ENCODE data around the gene WFIKKN2.

The WFIKKN2 gene

DNA sequence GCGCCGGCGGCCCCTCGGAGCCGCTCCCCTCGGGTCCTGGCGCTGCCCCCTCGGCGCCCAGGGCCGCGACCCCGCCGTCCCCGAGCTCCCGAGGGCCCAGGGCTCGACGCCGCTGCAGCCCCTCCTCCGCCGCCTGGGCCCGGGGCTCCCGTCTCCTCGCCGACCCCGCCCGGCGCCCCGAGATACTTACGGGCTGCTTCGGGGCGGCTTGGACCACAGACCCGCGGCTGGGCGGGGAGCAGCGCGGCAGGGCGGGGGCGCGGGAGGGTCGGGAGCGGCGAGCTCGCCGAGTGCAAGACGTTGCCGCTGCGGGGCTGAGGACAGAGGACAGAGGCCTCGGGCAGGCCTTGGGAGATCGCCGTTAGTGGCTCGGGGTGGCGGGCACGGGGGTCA is 30.5 kb downstream of the WFIKKN2 start (continued):
- 0 out of 2 replicates have a peak, but pooled peaks have one; percentile 68 for TF ChIP-seq ZNF148 (tag by site-specific recombination; IDR thresholded peaks at IDR 0.05; ENCODE audit: borderline replicate concordance)
- TF ChIP-seq ZNF692 (tag by site-specific recombination; IDR thresholded peaks at IDR 0.05) = peak; percentile 56; the same call in 1 of the 2 replicates
- no peak for TF ChIP-seq ZNF169 (tag by site-specific recombination; IDR thresholded peaks at IDR 0.05)
- TF ChIP-seq ZNF585B (tag by site-specific recombination; IDR thresholded peaks at IDR 0.05) = no peak
- no peak for TF ChIP-seq ZNF266 (tag by site-specific recombination; IDR thresholded peaks at IDR 0.05; ENCODE audit: low read depth)
- TF ChIP-seq ZNF391 (tag by site-specific recombination; IDR thresholded peaks at IDR 0.05; ENCODE audit: borderline replicate concordance, low read depth) = 0 out of 2 replicates have a peak, but pooled peaks have one; percentile 92
- TF ChIP-seq ZNF501 (tag by site-specific recombination; IDR thresholded peaks at IDR 0.05) = peak; percentile 23; the same call in 1 of the 2 replicates
- no peak for TF ChIP-seq ZNF530 (tag by site-specific recombination; IDR thresholded peaks at IDR 0.05; ENCODE audit: low read depth)
- TF ChIP-seq ZNF837 (tag by site-specific recombination; IDR thresholded peaks at IDR 0.05) = 0 out of 2 replicates have a peak, but pooled peaks have one; percentile 74
- no peak for TF ChIP-seq ZFP41 (tag by site-specific recombination; IDR thresholded peaks at IDR 0.05; ENCODE audit: borderline replicate concordance)
- TF ChIP-seq ZNF549 (tag by site-specific recombination; IDR thresholded peaks at IDR 0.05) = no peak

- peaks cover 33% of the 10 kb centered on the region for H3K4me1 ChIP-seq (ENCODE audit: control insufficient read depth, insufficient read depth, low read length)
- peak within 1 kb of the TSS; percentile 99 for H3K27ac ChIP-seq (ENCODE audit: extremely low read depth, low read depth, low read length)
- POLR2A ChIA-PET = interaction anchor here (0.5 to 4.0 kb wide), 69 partner anchors 8 to 688 kb away, joined by 3 to 106 read pairs (median 5); partner anchors contain the start of genes CACNA1G, LRRC59, LUC7L3 and NME1
- peaks cover 19 to 23% of the 10 kb centered on the region in 2 experiments for H3K36me3 ChIP-seq (ENCODE audit: control insufficient read depth in 2 of 2, insufficient read depth in 1 of 2, low read length in 2 of 2)
- CTCF ChIA-PET = interaction anchor here (0.7 to 5.7 kb wide), 6 partner anchors 14 to 94 kb away, joined by 3 to 35 read pairs (median 8); no protein-coding TSS in a partner anchor
- H3K9me3 ChIP-seq (ENCODE audit: control insufficient read depth, insufficient read depth, low read depth, low read length) = no peaks in the 10 kb centered on the region
- peak within 1 kb of the TSS; percentile 86 for H3K4me3 ChIP-seq (ENCODE audit: low read depth, low read length)
- TF ChIP-seq GFI1B (tag by site-specific recombination; IDR thresholded peaks at IDR 0.05) (no peak), TCF7L2 (IDR thresholded peaks at IDR 0.05; ENCODE audit: borderline replicate concordance, low read depth, low read length) (no peak), PBX3 (CRISPR knock-in tag; IDR thresholded peaks at IDR 0.05) (peak; percentile 67; the same call in 1 of the 2 replicates), ZFP69B (tag by site-specific recombination; IDR thresholded peaks at IDR 0.05) (peak; percentile 38), ZBTB21 (tag by site-specific recombination; IDR thresholded peaks at IDR 0.05) (peak; percentile 60), IKZF3 (tag by site-specific recombination; IDR thresholded peaks at IDR 0.05) (peak; percentile 64), ZNF48 (tag by site-specific recombination; IDR thresholded peaks at IDR 0.05) (no peak), ZNF645 (tag by site-specific recombination; IDR thresholded peaks at IDR 0.05) (0 out of 2 replicates have a peak, but pooled peaks have one; percentile 25), KLF16 (tag by site-specific recombination; IDR thresholded peaks at IDR 0.05) (peak; percentile 15), ZBTB8A (tag by site-specific recombination; IDR thresholded peaks at IDR 0.05) (peak; percentile 99), REPIN1 (tag by site-specific recombination; IDR thresholded peaks at IDR 0.05; ENCODE audit: low read depth) (no peak), ZBTB17 (tag by site-specific recombination; IDR thresholded peaks at IDR 0.05) (peak; percentile 82)
- TF ChIP-seq, protein P1, sequence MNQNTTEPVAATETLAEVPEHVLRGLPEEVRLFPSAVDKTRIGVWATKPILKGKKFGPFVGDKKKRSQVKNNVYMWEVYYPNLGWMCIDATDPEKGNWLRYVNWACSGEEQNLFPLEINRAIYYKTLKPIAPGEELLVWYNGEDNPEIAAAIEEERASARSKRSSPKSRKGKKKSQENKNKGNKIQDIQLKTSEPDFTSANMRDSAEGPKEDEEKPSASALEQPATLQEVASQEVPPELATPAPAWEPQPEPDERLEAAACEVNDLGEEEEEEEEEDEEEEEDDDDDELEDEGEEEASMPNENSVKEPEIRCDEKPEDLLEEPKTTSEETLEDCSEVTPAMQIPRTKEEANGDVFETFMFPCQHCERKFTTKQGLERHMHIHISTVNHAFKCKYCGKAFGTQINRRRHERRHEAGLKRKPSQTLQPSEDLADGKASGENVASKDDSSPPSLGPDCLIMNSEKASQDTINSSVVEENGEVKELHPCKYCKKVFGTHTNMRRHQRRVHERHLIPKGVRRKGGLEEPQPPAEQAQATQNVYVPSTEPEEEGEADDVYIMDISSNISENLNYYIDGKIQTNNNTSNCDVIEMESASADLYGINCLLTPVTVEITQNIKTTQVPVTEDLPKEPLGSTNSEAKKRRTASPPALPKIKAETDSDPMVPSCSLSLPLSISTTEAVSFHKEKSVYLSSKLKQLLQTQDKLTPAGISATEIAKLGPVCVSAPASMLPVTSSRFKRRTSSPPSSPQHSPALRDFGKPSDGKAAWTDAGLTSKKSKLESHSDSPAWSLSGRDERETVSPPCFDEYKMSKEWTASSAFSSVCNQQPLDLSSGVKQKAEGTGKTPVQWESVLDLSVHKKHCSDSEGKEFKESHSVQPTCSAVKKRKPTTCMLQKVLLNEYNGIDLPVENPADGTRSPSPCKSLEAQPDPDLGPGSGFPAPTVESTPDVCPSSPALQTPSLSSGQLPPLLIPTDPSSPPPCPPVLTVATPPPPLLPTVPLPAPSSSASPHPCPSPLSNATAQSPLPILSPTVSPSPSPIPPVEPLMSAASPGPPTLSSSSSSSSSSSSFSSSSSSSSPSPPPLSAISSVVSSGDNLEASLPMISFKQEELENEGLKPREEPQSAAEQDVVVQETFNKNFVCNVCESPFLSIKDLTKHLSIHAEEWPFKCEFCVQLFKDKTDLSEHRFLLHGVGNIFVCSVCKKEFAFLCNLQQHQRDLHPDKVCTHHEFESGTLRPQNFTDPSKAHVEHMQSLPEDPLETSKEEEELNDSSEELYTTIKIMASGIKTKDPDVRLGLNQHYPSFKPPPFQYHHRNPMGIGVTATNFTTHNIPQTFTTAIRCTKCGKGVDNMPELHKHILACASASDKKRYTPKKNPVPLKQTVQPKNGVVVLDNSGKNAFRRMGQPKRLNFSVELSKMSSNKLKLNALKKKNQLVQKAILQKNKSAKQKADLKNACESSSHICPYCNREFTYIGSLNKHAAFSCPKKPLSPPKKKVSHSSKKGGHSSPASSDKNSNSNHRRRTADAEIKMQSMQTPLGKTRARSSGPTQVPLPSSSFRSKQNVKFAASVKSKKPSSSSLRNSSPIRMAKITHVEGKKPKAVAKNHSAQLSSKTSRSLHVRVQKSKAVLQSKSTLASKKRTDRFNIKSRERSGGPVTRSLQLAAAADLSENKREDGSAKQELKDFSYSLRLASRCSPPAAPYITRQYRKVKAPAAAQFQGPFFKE (tag by site-specific recombination; IDR thresholded peaks at IDR 0.05; ENCODE audit: borderline replicate concordance) = no peak
Observed at GRCh38 chr17:50866261-50866949, 31.0 kb downstream of the WFIKKN2 start, which contains the start of gene TOB1. Gene TOB1, minus strand, starts transcription at chr17:50866354. Its CDS starts 2,337 bp downstream, at chr17:50864017.

Data from HEK293 (cell line).